Measurements from ENCODE around the gene PDCD10.

DNA sequence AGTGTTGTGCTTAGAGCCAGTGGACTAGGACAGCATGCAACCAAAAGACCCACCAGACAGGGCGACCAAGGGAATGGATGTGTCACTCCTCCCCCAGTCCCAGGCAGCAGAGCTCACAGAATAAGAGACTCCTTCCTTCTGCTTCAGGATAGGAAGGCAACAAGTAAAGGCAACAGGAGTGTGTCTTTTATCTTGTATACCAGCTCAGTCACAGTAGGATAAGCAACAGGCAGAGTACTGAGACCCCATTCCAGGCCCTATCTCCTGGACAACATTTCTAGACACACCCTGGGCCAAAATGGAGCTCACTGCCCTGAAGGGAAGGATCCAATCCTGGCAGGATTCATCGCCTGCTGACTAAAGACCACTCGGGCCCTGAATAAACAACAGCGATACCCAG lies 25.0 kb downstream of the PDCD10 start:
- TF ChIP-seq, protein P1, sequence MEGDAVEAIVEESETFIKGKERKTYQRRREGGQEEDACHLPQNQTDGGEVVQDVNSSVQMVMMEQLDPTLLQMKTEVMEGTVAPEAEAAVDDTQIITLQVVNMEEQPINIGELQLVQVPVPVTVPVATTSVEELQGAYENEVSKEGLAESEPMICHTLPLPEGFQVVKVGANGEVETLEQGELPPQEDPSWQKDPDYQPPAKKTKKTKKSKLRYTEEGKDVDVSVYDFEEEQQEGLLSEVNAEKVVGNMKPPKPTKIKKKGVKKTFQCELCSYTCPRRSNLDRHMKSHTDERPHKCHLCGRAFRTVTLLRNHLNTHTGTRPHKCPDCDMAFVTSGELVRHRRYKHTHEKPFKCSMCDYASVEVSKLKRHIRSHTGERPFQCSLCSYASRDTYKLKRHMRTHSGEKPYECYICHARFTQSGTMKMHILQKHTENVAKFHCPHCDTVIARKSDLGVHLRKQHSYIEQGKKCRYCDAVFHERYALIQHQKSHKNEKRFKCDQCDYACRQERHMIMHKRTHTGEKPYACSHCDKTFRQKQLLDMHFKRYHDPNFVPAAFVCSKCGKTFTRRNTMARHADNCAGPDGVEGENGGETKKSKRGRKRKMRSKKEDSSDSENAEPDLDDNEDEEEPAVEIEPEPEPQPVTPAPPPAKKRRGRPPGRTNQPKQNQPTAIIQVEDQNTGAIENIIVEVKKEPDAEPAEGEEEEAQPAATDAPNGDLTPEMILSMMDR (IDR thresholded peaks at IDR 0.05) = no peak
- TF ChIP-seq POLR2A (IDR thresholded peaks at IDR 0.05) = no peak

All from lower leg skin (tissue), 3 donors.